OCI-LY3 (cell line): ENCODE results near the gene CALML4.

Experiments
- H2AFZ ChIP-seq: fragments of 200-600, 300-600 bp; shearing (Covaris generic); 2 replicates; pipeline ENCODE4 v1.6.0; 2014; ENCODE audit warnings: antibody characterized with exemption, low read depth, low read length
- H3K27ac ChIP-seq: fragments of 200-600, 300-600 bp; sonication (generic); 2 replicates; pipeline ENCODE4 v1.5.1; 2014; ENCODE audit warnings: mild to moderate bottlenecking, low read length, moderate library complexity, mixed read lengths
- H3K27me3 ChIP-seq: fragments of 200-600, 300-600 bp; sonication (generic); 2 replicates; pipeline ENCODE4 v1.6.1; 2014; ENCODE audit warnings: low read depth, low read length, mixed read lengths
- H3K36me3 ChIP-seq: fragments of 200-600, 300-600 bp; sonication (generic); replicated peaks from 2 replicates; pipeline ENCODE3; 2014; ENCODE audit warnings: low read depth, low read length, mixed read lengths
- H3K4me1 ChIP-seq: fragments of 300-600, 200-600 bp; sonication (generic); 2 replicates; pipeline ENCODE4 v1.6.1; 2014; ENCODE audit warnings: low read length, mixed read lengths
- H3K4me2 ChIP-seq: fragments of 200-600, 300-600 bp; sonication (generic); 2 replicates; pipeline ENCODE4 v1.6.1; 2014; ENCODE audit warnings: low read length, mixed read lengths
- H3K4me3 ChIP-seq: fragments of 300-600, 200-600 bp; sonication (generic); 2 replicates; pipeline ENCODE4 v1.5.1; 2014; ENCODE audit warnings: antibody characterized with exemption, mild to moderate bottlenecking, low read length, moderate library complexity
- H3K79me2 ChIP-seq: fragments of 300-600, 200-600 bp; shearing (Covaris generic); 2 replicates; pipeline ENCODE4 v1.6.1; 2014; ENCODE audit warnings: mild to moderate bottlenecking, low read length, mixed read lengths
- H3K9ac ChIP-seq: fragments of 300-600, 200-600 bp; shearing (Covaris generic); 2 replicates; pipeline ENCODE4 v1.6.0; 2014; ENCODE audit warnings: mild to moderate bottlenecking, low read length, moderate library complexity
- H3K9me3 ChIP-seq: fragments of 200-600, 300-600 bp; shearing (Covaris generic); 2 replicates; pipeline ENCODE4 v1.6.1; 2014; ENCODE audit warnings: low read length, mixed read lengths; ENCODE audit not compliant: insufficient read depth
- H4K20me1 ChIP-seq: fragments of 200-600, 300-600 bp; sonication (generic); 2 replicates; pipeline ENCODE4 v1.6.1; 2016; ENCODE audit warnings: low read length, mixed read lengths; ENCODE audit not compliant: insufficient read depth
- EZH2phosphoT487 ChIP-seq: fragments of 200-600 bp; shearing (Covaris generic); IDR thresholded peaks from 2 replicates; pipeline ENCODE4 v1.6.1; 2018; ENCODE audit warnings: antibody characterized with exemption, mixed run types, low read depth
- TF ChIP-seq, protein P1 (sequence below): fragments of 200-600, 300-600 bp; sonication (generic); IDR thresholded peaks from 2 replicates; pipeline ENCODE4 v1.5.1; 2014; ENCODE audit warnings: antibody characterized with exemption, low read length, low read depth

The CALML4 gene

DNA sequence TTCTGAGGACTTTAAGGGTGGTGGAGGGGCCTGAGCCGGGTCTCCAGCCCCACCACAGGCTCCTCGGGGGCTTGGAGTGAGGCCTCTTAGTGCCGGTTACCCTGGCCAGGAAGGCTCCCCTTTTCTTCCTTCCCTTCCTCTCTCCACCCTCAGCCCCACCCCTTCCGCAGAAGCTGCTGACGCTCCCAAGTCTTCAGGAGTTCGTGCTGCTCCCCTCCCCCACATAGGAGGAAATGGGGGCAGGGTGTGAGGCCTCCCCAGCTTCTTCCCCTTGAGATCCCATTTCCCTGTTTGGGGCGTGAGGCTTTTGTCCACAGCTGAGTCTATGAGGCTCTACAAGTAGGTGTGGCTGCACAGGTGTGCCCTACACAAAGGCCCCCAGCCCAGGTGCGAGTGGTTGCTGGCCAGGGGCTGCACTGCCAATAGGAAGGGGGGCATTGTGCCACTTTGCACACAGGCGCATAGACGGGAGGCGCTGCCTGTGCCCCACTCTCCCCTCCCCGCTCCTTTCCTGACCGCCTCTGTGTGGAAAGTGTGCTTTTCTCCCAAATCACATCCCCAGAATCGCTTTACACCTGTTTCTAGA is 915 bp upstream of the CALML4 start:
- H3K79me2 ChIP-seq = peaks cover 32% of the 10 kb centered on the region
- H3K4me2 ChIP-seq = no peak overlapping the region
- no peaks in the 10 kb centered on the region for H4K20me1 ChIP-seq
- no peak overlapping the region for H3K9ac ChIP-seq
- TF ChIP-seq, protein P1, sequence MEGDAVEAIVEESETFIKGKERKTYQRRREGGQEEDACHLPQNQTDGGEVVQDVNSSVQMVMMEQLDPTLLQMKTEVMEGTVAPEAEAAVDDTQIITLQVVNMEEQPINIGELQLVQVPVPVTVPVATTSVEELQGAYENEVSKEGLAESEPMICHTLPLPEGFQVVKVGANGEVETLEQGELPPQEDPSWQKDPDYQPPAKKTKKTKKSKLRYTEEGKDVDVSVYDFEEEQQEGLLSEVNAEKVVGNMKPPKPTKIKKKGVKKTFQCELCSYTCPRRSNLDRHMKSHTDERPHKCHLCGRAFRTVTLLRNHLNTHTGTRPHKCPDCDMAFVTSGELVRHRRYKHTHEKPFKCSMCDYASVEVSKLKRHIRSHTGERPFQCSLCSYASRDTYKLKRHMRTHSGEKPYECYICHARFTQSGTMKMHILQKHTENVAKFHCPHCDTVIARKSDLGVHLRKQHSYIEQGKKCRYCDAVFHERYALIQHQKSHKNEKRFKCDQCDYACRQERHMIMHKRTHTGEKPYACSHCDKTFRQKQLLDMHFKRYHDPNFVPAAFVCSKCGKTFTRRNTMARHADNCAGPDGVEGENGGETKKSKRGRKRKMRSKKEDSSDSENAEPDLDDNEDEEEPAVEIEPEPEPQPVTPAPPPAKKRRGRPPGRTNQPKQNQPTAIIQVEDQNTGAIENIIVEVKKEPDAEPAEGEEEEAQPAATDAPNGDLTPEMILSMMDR = no peak
- TF ChIP-seq EZH2phosphoT487 = no peak
- peaks cover 19% of the 10 kb centered on the region for H3K36me3 ChIP-seq
- H3K4me3 ChIP-seq = no peak overlapping the region
- H3K27ac ChIP-seq = no peak overlapping the region
- peaks cover 19% of the 10 kb centered on the region for H3K4me1 ChIP-seq
- H3K27me3 ChIP-seq = no peaks in the 10 kb centered on the region
- H2AFZ ChIP-seq = no peak overlapping the region
- H3K9me3 ChIP-seq = no peaks in the 10 kb centered on the region

DNA sequence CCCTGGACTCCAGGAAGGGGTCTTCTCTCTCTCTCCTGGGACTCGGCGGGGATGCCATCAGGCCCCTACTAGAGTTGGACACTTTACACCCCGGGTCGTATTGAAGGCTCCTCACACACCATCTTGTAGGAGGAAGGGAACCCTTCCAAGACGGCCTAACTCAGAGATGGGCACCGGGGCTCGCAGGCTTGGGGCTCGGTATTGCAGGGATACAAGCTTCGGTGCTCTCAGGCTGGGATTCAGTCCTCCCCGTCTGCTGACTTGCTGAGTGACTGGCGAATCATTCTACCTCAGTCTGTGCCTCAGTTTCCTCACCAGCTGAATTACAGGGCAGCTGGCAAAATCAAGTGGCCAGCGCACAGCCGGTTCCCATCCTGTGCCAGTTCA is 419 bp upstream of the CALML4 start:
- H2AFZ ChIP-seq = no peak overlapping the region
- no peak overlapping the region for H3K4me3 ChIP-seq
- no peak overlapping the region for H3K9ac ChIP-seq
- H3K27me3 ChIP-seq = no peaks in the 10 kb centered on the region
- peaks cover 27% of the 10 kb centered on the region for H3K79me2 ChIP-seq
- TF ChIP-seq EZH2phosphoT487 = no peak
- TF ChIP-seq, protein P1 = no peak
- H3K36me3 ChIP-seq = peaks cover 19% of the 10 kb centered on the region
- no peak overlapping the region for H3K27ac ChIP-seq
- H4K20me1 ChIP-seq = no peaks in the 10 kb centered on the region
- H3K4me1 ChIP-seq = peaks cover 14% of the 10 kb centered on the region
- H3K9me3 ChIP-seq = no peaks in the 10 kb centered on the region
- no peak overlapping the region for H3K4me2 ChIP-seq

DNA sequence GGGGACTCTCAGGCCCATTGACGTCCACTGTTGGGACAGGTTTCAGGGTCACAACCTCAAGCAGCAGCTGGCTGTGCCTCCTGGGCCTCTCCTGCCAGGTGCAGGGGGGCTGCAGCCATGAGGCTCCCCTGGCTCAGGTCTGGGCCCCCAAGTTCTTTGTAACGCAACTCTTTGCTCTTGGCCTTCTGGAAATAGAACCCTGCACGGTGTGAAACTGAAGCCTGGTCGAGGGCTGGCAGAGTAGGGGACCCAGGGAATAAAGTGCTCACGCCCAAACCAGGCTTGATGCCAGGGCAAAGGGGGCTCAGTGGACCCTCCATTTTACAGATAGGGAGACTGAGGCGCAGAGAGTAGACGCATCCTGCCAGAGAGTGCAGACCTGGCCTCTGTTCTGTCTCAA is 771 bp downstream of the CALML4 start:
- no peak overlapping the region for H3K27ac ChIP-seq

DNA sequence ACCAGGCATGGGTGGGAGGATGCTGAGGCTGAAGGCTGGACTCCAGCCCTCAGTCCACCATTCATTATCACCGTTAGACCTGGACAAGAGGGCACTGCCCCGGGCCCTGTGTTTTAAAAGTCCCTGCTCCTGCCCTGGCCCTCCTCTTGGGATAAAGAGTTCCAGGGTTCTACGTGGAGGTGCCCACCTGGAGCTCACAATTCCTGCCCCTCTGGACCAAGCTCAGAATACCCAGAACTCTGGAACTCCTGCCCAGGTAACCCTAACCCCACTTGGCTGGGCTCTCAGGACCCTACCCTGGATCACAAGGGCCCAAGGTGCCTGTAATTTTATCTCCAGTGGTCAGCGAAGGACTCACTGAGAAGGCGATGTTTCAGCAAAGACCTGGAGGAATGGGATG is 1.2 kb downstream of the CALML4 start:
- TF ChIP-seq EZH2phosphoT487 = no peak
- TF ChIP-seq, protein P1 = no peak
- no peak overlapping the region for H3K9ac ChIP-seq
- peaks cover 3% of the 10 kb centered on the region; the same call in 1 of the 2 replicates for H3K4me1 ChIP-seq

More for the DNA sequence above, 771 bp downstream of the CALML4 start:
- no peak for TF ChIP-seq EZH2phosphoT487
- TF ChIP-seq, protein P1 = no peak
- Histone ChIP-seq H3K9ac (no peak overlapping the region), H3K27me3 (no peaks in the 10 kb centered on the region), H2AFZ (no peak overlapping the region), H3K4me3 (no peak overlapping the region), H3K9me3 (no peaks in the 10 kb centered on the region), H4K20me1 (no peaks in the 10 kb centered on the region), H3K4me1 (peaks cover 2% of the 10 kb centered on the region), H3K36me3 (peaks cover 17% of the 10 kb centered on the region), H3K79me2 (peaks cover 15% of the 10 kb centered on the region), H3K4me2 (no peak overlapping the region)

More for the DNA sequence above, 1.2 kb downstream of the CALML4 start:
- Histone ChIP-seq H3K27ac (no peak overlapping the region), H3K9me3 (no peaks in the 10 kb centered on the region), H3K4me2 (no peak overlapping the region), H3K36me3 (peaks cover 13% of the 10 kb centered on the region), H3K79me2 (peaks cover 11% of the 10 kb centered on the region; the same call in 1 of the 2 replicates), H3K27me3 (no peaks in the 10 kb centered on the region), H2AFZ (no peak overlapping the region), H4K20me1 (no peaks in the 10 kb centered on the region), H3K4me3 (no peak overlapping the region)
